Mesodermal cell (in vitro differentiated cells): ENCODE measurements around the gene MVK.

Experiments
- H3K27ac ChIP-seq: 2 replicates; pipeline ENCODE4 v1.7.0; 2013; ENCODE audit warnings: mild to moderate bottlenecking, low read depth, low read length, moderate library complexity; ENCODE audit not compliant: severe bottlenecking
- H3K36me3 ChIP-seq: 2 replicates; pipeline ENCODE4 v1.7.1; 2013; ENCODE audit warnings: mild to moderate bottlenecking, low read length, moderate library complexity; ENCODE audit not compliant: control insufficient read depth, insufficient read depth
- H3K4me1 ChIP-seq: one replicate; pipeline ENCODE4 v1.7.1; 2013; ENCODE audit warnings: mild to moderate bottlenecking, low read length; ENCODE audit not compliant: insufficient read depth, control insufficient read depth, poor library complexity, severe bottlenecking
- H3K4me3 ChIP-seq: 2 replicates; pipeline ENCODE4 v1.7.0; 2013; ENCODE audit warnings: low read length, control low read depth, mild to moderate bottlenecking; ENCODE audit not compliant: insufficient read depth, poor library complexity, severe bottlenecking; ENCODE audit errors: extremely low read depth
- H3K9me3 ChIP-seq: 2 replicates; pipeline ENCODE4 v1.7.1; 2013; ENCODE audit warnings: mild to moderate bottlenecking, low read length, moderate library complexity; ENCODE audit not compliant: control insufficient read depth
- WGBS, 2 experiments: methylation state at CpG; one replicate each; pipeline ENCODE4 v1.1.5; 2013; ENCODE audit warnings: missing lambda C conversion rate in 2 of 2; ENCODE audit not compliant: insufficient coverage in 2 of 2; 5-methylcytosine and 5-hydroxymethylcytosine counted together

Gene MVK

GRCh38 chr12:109615556-109616229 is 42.1 kb downstream of the MVK start:
- Histone ChIP-seq H3K4me1 (no peaks in the 10 kb centered on the region), H3K9me3 (no peaks in the 10 kb centered on the region), H3K27ac (no peak overlapping the region), H3K4me3 (no peak overlapping the region), H3K36me3 (no peaks in the 10 kb centered on the region)
- WGBS, 2 experiments, result 88 to 92% methylated on average over 7 to 9 of the region's 14 CpGs

- 86 to 94% methylated on average over 7 to 10 of the region's 10 CpGs for WGBS, 2 experiments
- Histone ChIP-seq H3K27ac (no peak overlapping the region), H3K36me3 (no peaks in the 10 kb centered on the region), H3K9me3 (no peaks in the 10 kb centered on the region), H3K4me3 (no peak overlapping the region), H3K4me1 (no peaks in the 10 kb centered on the region)
Observed at GRCh38 chr12:109617491-109617890, 43.9 kb downstream of the MVK start.

- Histone ChIP-seq H3K27ac (no peak overlapping the region), H3K9me3 (no peaks in the 10 kb centered on the region), H3K36me3 (no peaks in the 10 kb centered on the region), H3K4me3 (no peak overlapping the region), H3K4me1 (no peaks in the 10 kb centered on the region)
- WGBS, 2 experiments, result 80 to 86% methylated on average over 4 to 5 of the region's 5 CpGs
Observed at GRCh38 chr12:109618082-109618481, 44.5 kb downstream of the MVK start.

- Histone ChIP-seq H3K27ac (no peak overlapping the region), H3K36me3 (no peaks in the 10 kb centered on the region), H3K4me3 (no peak overlapping the region), H3K9me3 (no peaks in the 10 kb centered on the region), H3K4me1 (no peaks in the 10 kb centered on the region)
- WGBS, 2 experiments, result 91 to 92% methylated on average over 8 of the region's 8 CpGs
Observed at GRCh38 chr12:109619002-109619604, 45.5 kb downstream of the MVK start.

GRCh38 chr12:109621211-109621694 is 47.7 kb downstream of the MVK start:
- Histone ChIP-seq H3K27ac (no peak overlapping the region), H3K4me1 (no peaks in the 10 kb centered on the region), H3K36me3 (no peaks in the 10 kb centered on the region), H3K4me3 (no peak overlapping the region), H3K9me3 (no peaks in the 10 kb centered on the region)
- whole genome bisulfite sequencing, 2 experiments, result no CpG with 5 or more reads among the region's 1 CpG

GRCh38 chr12:109621901-109622364 is 48.3 kb downstream of the MVK start:
- H3K4me3 ChIP-seq, result no peak overlapping the region
- no peak overlapping the region for H3K27ac ChIP-seq
- no peaks in the 10 kb centered on the region for H3K9me3 ChIP-seq
- WGBS, 2 experiments, result 88 to 91% methylated on average over 15 to 17 of the region's 22 CpGs
- H3K4me1 ChIP-seq, result no peaks in the 10 kb centered on the region
- no peaks in the 10 kb centered on the region for H3K36me3 ChIP-seq

GRCh38 chr12:109624467-109624866 is 50.9 kb downstream of the MVK start:
- no peaks in the 10 kb centered on the region for H3K4me1 ChIP-seq
- no peak overlapping the region for H3K4me3 ChIP-seq
- no peaks in the 10 kb centered on the region for H3K9me3 ChIP-seq
- WGBS, 2 experiments, result 88 to 92% methylated on average over 4 to 6 of the region's 8 CpGs
- H3K27ac ChIP-seq, result no peak overlapping the region
- no peaks in the 10 kb centered on the region for H3K36me3 ChIP-seq

GRCh38 chr12:109625131-109625559 is 51.6 kb downstream of the MVK start:
- no peaks in the 10 kb centered on the region for H3K9me3 ChIP-seq
- H3K4me3 ChIP-seq, result no peak overlapping the region
- H3K4me1 ChIP-seq, result no peaks in the 10 kb centered on the region
- H3K27ac ChIP-seq, result no peak overlapping the region
- no peaks in the 10 kb centered on the region for H3K36me3 ChIP-seq
- WGBS, 2 experiments, result 87 to 96% methylated on average over 6 of the region's 6 CpGs

- H3K9me3 ChIP-seq, result no peaks in the 10 kb centered on the region
- no peaks in the 10 kb centered on the region for H3K36me3 ChIP-seq
- no peak overlapping the region for H3K27ac ChIP-seq
- no peaks in the 10 kb centered on the region for H3K4me1 ChIP-seq
- WGBS, 2 experiments, result 89 to 94% methylated on average over 10 to 11 of the region's 12 CpGs
- no peak overlapping the region for H3K4me3 ChIP-seq
Observed at GRCh38 chr12:109625749-109626377, 52.3 kb downstream of the MVK start.

GRCh38 chr12:109626378-109627115 is 53.0 kb downstream of the MVK start:
- WGBS, 2 experiments, result 73 to 89% methylated on average over 3 to 4 of the region's 7 CpGs
- H3K4me1 ChIP-seq, result no peaks in the 10 kb centered on the region
- no peaks in the 10 kb centered on the region for H3K36me3 ChIP-seq
- H3K4me3 ChIP-seq, result no peak overlapping the region
- H3K27ac ChIP-seq, result no peak overlapping the region
- no peaks in the 10 kb centered on the region for H3K9me3 ChIP-seq
